Measurements from ENCODE around the gene BANF1.

BANF1 gene

DNA sequence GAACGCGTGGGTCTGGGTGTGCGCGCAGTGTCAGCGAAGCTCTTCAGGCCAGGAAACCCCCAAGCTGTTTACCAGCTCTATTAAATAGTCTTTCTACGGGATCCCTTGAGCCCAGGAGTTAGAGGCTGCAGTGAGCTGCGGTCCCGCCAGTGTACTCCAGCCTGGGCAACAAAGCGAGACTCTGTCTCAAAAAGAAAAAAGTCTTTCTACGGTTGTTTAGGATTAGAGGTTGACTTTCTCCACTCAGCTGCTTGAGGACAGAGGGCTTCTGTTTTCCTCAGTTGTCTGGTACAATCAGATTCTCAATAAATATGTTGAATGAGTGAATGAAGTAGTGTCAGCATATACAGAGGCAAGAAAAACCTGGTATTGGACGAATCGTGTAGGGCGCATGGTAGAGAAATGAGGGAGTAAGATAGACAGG is 40.1 kb upstream of the BANF1 start:
- TF ChIP-seq, protein P1, sequence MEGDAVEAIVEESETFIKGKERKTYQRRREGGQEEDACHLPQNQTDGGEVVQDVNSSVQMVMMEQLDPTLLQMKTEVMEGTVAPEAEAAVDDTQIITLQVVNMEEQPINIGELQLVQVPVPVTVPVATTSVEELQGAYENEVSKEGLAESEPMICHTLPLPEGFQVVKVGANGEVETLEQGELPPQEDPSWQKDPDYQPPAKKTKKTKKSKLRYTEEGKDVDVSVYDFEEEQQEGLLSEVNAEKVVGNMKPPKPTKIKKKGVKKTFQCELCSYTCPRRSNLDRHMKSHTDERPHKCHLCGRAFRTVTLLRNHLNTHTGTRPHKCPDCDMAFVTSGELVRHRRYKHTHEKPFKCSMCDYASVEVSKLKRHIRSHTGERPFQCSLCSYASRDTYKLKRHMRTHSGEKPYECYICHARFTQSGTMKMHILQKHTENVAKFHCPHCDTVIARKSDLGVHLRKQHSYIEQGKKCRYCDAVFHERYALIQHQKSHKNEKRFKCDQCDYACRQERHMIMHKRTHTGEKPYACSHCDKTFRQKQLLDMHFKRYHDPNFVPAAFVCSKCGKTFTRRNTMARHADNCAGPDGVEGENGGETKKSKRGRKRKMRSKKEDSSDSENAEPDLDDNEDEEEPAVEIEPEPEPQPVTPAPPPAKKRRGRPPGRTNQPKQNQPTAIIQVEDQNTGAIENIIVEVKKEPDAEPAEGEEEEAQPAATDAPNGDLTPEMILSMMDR (IDR thresholded peaks at IDR 0.05), result no peak

DNA sequence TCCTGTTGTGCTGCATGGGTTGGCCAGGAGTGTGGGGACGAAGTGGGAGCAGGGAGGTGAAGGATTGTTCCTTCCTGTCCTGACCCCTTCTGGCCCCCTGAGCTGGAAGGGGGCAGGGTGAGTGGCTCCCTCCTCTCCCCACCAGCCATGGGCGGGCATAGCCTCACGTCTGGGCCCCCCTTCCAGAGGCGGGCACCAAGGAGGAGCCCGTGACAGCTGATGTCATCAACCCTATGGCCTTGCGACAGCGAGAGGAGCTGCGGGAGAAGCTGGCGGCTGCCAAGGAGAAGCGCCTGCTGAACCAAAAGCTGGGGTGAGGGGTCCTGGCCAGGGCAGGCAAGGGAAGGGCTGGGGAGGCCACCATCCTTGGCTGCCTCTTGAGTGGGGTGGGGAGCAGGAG is 37.4 kb upstream of the BANF1 start:
- TF ChIP-seq, protein P1 (IDR thresholded peaks at IDR 0.05), result no peak

DNA sequence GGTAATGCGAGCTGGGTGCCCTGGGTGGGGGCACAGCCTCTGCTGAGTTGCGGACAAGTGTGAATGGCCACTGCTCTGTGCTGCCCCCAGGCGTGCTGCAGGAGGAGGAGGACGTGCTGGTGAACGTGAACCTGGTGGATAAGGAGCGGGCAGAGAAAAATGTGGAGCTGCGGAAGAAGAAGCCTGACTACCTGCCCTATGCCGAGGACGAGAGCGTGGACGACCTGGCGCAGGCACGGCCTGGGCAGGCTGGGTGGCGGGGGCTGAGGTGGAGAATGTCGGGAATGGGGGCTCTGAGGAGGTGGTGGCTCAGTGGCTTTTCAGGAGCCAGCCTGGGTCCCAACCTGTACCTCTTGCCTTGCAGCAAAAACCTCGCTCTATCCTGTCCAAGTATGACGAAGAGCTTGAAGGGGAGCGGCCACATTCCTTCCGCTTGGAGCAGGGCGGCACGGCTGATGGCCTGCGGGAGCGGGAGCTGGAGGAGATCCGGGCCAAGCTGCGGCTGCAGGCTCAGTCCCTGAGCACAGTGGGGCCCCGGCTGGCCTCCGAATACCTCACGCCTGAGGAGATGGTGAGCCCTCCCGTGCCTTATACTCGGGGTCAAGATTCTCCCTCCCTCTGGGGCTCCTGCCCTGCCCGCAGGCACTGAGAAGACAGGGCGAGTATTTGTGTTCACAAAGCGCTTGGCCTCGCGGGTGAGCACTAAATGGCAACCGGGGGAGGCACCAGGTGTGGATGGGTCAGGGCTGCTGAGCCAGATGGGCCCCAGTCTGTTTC is 36.1 kb upstream of the BANF1 start:
- TF ChIP-seq, protein P1 (IDR thresholded peaks at IDR 0.05), result no peak

DNA sequence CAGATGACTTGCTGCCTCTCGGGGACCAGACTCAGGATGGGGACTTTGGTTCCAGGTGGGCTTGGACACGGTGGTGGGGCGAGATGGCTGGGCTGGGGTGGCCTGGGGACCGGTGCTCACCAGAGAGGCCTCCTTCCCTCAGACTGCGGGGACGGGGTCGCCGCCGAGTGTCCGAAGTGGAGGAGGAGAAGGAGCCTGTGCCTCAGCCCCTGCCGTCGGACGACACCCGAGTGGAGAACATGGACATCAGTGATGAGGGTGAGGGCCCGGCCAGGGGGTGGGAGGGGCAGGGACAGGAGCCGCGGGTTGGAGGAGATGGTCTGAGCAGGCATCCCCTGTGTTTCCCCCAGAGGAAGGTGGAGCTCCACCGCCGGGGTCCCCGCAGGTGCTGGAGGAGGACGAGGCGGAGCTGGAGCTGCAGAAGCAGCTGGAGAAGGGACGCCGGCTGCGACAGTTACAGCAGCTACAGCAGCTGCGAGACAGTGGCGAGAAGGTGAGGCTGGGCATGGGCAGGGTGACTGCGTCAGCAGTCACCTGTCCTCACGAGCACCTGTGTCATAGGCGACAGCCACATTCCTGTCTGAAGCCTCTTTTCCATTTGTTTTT is 34.9 kb upstream of the BANF1 start:
- TF ChIP-seq, protein P1 (IDR thresholded peaks at IDR 0.05), result no peak

DNA sequence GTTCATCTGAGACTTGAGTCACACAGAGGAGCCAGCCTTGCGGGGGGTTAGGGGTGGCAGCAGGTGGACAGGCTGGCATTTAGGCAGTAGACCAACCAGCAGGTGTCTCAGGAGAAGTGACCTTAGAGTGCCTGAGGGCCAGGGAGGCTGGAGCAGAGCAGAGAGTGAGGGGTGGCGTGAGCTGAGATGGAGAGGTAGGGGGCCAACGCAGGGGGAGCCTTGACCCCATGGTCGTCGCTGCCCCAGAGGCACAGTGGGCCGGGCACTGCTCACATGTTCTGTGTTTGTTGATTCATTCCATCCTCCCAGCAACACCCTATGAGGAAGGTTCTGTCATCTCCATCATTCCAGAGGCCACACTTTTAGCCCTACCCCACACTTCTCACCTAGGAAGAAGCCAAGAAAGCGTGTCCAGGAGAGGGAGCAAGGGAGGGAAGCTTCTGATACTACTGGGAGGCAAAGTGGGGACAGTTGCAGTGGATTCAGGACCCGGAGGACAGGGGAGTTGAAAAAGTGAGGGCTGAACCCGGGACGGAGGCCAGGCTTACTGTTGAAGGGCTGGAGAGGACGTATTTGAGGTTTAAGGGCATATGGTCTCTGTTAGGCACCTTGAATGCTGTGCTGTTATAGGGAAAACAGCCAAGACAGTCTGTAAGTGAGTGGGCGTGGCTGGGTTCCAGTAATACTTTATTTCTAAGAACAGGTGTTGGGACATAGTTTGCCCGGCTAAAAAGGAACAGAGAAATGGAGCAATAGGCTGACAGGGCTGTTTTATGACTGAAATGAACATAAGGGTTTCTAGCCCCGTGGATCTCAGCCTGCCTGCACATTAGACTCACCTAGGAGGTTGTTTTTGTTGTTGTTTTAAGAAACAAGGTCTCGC is 33.5 kb upstream of the BANF1 start:
- TF ChIP-seq, protein P1 (IDR thresholded peaks at IDR 0.05), result no peak

DNA sequence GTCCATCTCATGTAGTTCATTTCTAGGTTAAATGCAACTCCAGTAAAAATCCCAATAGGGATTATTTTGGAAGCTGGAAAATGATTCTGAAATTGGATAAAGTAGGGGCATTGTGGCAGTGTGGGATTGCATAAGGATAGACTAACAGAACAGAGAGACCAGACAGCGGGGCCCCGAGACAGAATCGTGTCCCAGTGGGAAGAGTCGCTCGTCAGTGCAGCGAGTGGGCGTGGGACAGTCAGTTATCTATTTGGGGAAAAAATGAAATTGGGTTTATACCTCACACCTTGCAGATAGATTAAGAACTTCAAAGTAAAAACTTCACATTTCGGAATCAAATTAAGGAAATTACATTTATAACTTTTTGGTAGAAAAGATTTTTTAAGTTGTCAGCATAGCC is 30.2 kb upstream of the BANF1 start:
- TF ChIP-seq, protein P1 (IDR thresholded peaks at IDR 0.05), result no peak

DNA sequence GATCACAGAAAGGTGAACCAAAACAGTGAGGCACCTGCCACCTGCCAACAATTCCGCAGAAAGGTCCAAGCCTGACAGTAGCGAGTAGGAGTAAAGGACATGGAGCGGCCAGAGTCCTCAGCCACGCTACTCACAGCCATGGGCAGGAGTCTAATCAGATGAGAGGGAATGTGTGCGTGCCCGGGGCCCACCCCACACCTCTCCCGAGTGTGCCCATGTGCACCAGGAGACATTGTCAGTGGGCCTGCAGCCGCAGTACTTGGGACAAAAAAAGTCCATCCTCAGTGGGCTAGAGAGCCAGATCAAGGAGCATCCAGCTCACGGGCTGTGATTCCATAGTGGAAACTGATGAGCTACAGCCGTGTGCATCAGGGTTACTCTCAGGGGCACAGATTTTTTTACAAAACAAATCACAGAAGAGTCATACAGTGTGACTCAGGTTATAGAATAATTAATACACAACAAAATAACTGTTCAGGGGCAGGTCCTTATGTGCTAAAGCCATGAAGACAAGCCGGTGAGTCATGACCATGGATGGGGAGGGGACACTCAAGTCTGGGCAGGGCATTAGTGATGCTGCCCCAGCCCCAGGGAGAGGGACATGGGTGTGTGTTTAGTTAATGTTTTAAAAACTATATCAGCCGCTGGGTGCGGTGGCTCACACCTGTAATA is 28.7 kb upstream of the BANF1 start:
- TF ChIP-seq, protein P1 (IDR thresholded peaks at IDR 0.05), result no peak

All from LNCAP (cell line).